ENCODE measurements around the gene DDX31.

- TF ChIP-seq CTCF (conservative IDR thresholded peaks at IDR 0.05 in 1 of 2, IDR thresholded peaks at IDR 0.05 in 1 of 2; ENCODE audit: extremely low read depth in 1 of 2, insufficient read depth in 1 of 2, low read depth in 1 of 2, low read length in 2 of 2), result peak; percentile 64 to 72
- TF ChIP-seq EZH2 (IDR thresholded peaks at IDR 0.05; ENCODE audit: borderline replicate concordance, low read length), result no peak
Observed at GRCh38 chr9:132651259-132651658, 18.5 kb downstream of the DDX31 start.

All from mammary epithelial cell (primary cell).